Mucosa of gallbladder (tissue), 1 donor: ENCODE results near the gene RBMS1. TPM values are rescaled to one million over a fixed set of nuclear protein-coding genes. Genes with fewer than 3 reads are reported as not detected.

Source experiments
- DNase-seq: peaks from one replicate; pipeline ENCODE4 v3.0.0-alpha.2; 2020; ENCODE audit warnings: low spot score
- total RNA-seq: library from RNA; stranded (reverse); gene quantifications from one replicate; pipeline ENCODE4 v1.2.1, GENCODE V29; 2021
- donor health status: DM: no; HTN: no; CAD: no.

Gene RBMS1
- total RNA-seq, 1 donor from 2014 or later = 36.2 TPM

- DNase-seq = no peak
Observed at GRCh38 chr2:160334028-160334741, 159.4 kb downstream of the RBMS1 start.

- DNase-seq = no peak
Observed at GRCh38 chr2:160333324-160334027, 160.1 kb downstream of the RBMS1 start.

- DNase-seq = no peak
Observed at GRCh38 chr2:160332318-160332717, 161.3 kb downstream of the RBMS1 start.

- no peak for DNase-seq
Observed at GRCh38 chr2:160331258-160332025, 162.2 kb downstream of the RBMS1 start.

GRCh38 chr2:160328811-160329527 is 164.6 kb downstream of the RBMS1 start:
- DNase-seq = no peak

GRCh38 chr2:160326786-160327185 is 166.8 kb downstream of the RBMS1 start:
- DNase-seq = no peak

GRCh38 chr2:160325418-160325817 is 168.2 kb downstream of the RBMS1 start:
- no peak for DNase-seq

- DNase-seq = no peak
Observed at GRCh38 chr2:160324917-160325316, 168.7 kb downstream of the RBMS1 start.

- DNase-seq = peak; percentile 51
Observed at GRCh38 chr2:160324161-160324800, 169.3 kb downstream of the RBMS1 start.

GRCh38 chr2:160322320-160322719 is 171.3 kb downstream of the RBMS1 start:
- DNase-seq = no peak

GRCh38 chr2:160321006-160321405 is 172.6 kb downstream of the RBMS1 start:
- DNase-seq = no peak

GRCh38 chr2:160319700-160320099 is 173.9 kb downstream of the RBMS1 start:
- DNase-seq = no peak

- DNase-seq = no peak
Observed at GRCh38 chr2:160318218-160318617, 175.4 kb downstream of the RBMS1 start.

- DNase-seq = no peak
Observed at GRCh38 chr2:160317181-160318099, 176.2 kb downstream of the RBMS1 start.

GRCh38 chr2:160315337-160315736 is 178.3 kb downstream of the RBMS1 start:
- no peak for DNase-seq

GRCh38 chr2:160310118-160310828 is 183.3 kb downstream of the RBMS1 start:
- DNase-seq = no peak

- no peak for DNase-seq
Observed at GRCh38 chr2:160309585-160309984, 184.0 kb downstream of the RBMS1 start.

GRCh38 chr2:160308915-160309314 is 184.7 kb downstream of the RBMS1 start:
- DNase-seq = no peak

GRCh38 chr2:160308476-160308875 is 185.1 kb downstream of the RBMS1 start:
- DNase-seq = no peak

GRCh38 chr2:160306985-160307384 is 186.6 kb downstream of the RBMS1 start:
- peak; percentile 64 for DNase-seq
